SK-N-MC (cell line): Measurements from ENCODE around the gene TTLL3.
"Not testable (repeated sequence)": the region's sequence is repeated elsewhere in the genome, so short reads cannot be mapped to it uniquely, and the experiment has no call there.

ENCODE experiments used
- DNase-seq: peaks from one replicate; pipeline ENCODE4 v3.0.0-alpha.2; 2011; ENCODE audit warnings: low read depth, low spot score
- H3K27ac ChIP-seq: fragments of 200-600 bp; sonication (generic); 2 replicates; pipeline ENCODE4 v1.5.1; 2016; ENCODE audit warnings: mixed run types
- H3K36me3 ChIP-seq: fragments of 200-600 bp; sonication (generic); 2 replicates; pipeline ENCODE4 v1.6.1; 2017; ENCODE audit warnings: antibody characterized with exemption, low read length, mixed read lengths; ENCODE audit not compliant: insufficient read depth
- H3K4me3 ChIP-seq: fragments of 200-600 bp; sonication (generic); 2 replicates; pipeline ENCODE4 v1.5.1; 2016
- H3K9ac ChIP-seq: fragments of 200-600 bp; sonication (generic); 2 replicates; pipeline ENCODE4 v1.8.0; 2017; ENCODE audit warnings: mixed run types, mixed read lengths; ENCODE audit not compliant: insufficient read length
- H3K9me3 ChIP-seq: fragments of 200-600 bp; sonication (generic); 2 replicates; pipeline ENCODE4 v1.6.1; 2017; ENCODE audit warnings: low read depth, mild to moderate bottlenecking, antibody characterized with exemption, low read length, moderate library complexity, mixed read lengths
- EZH2 ChIP-seq: fragments of 200-600 bp; sonication (generic); IDR thresholded peaks from one replicate; pipeline ENCODE4 v1.6.1; 2017; ENCODE audit warnings: antibody characterized with exemption
- FOXP2 ChIP-seq: optimal IDR thresholded peaks from 2 replicates; pipeline ENCODE3; 2011; ENCODE audit warnings: mild to moderate bottlenecking, moderate library complexity; ENCODE audit not compliant: insufficient read depth; ENCODE audit errors: extremely low read length, control extremely low read depth
- POLR2AphosphoS5 ChIP-seq: IDR thresholded peaks from 2 replicates; pipeline ENCODE4 v1.6.1; 2012; ENCODE audit warnings: mild to moderate bottlenecking, low read depth, low read length, borderline replicate concordance

Gene TTLL3

GRCh38 chr3:9864200-9864927 is 54.3 kb downstream of the TTLL3 start:
- no peaks in the 10 kb centered on the region for H3K9me3 ChIP-seq
- H3K36me3 ChIP-seq: no peaks in the 10 kb centered on the region
- TF ChIP-seq POLR2AphosphoS5: no peak
- TF ChIP-seq FOXP2: no peak
- TF ChIP-seq EZH2: no peak
- no peak for DNase-seq
- H3K9ac ChIP-seq: no peak overlapping the region
- H3K4me3 ChIP-seq: no peak overlapping the region
- H3K27ac ChIP-seq: no peak overlapping the region

GRCh38 chr3:9865125-9865637 is 55.1 kb downstream of the TTLL3 start:
- not testable (repeated sequence) for H3K36me3 ChIP-seq, H3K9ac ChIP-seq, DNase-seq, H3K27ac ChIP-seq, H3K9me3 ChIP-seq, H3K4me3 ChIP-seq

DNA sequence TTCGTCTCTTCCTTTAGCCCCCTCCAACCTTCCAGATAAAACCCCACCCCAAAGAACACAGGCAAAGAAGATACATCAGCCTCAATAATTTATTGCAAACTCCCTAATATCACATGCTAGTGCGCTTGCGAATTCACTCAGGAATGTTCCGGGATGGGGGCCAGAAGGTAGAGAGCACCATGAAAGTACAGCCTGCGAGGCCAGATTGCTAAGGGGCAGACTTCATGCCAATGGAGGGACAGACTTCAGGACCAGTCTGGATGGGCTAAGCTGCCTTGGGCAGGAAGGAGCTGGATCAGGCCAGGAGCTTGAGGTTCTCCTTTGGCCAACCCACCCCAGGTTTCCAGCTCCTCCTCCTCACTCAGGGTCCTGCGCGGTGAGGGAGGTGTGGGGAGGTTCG is 56.6 kb downstream of the TTLL3 start:
- H3K9me3 ChIP-seq: no peaks in the 10 kb centered on the region
- H3K27ac ChIP-seq: no peak overlapping the region
- no peak for DNase-seq
- no peaks in the 10 kb centered on the region for H3K36me3 ChIP-seq
- H3K9ac ChIP-seq: no peak overlapping the region
- H3K4me3 ChIP-seq: no peak overlapping the region
- no peak for TF ChIP-seq FOXP2
- TF ChIP-seq POLR2AphosphoS5: no peak
- TF ChIP-seq EZH2: no peak

- TF ChIP-seq FOXP2: no peak
- no peak for TF ChIP-seq EZH2
- no peak for TF ChIP-seq POLR2AphosphoS5
- H3K9ac ChIP-seq: no peak overlapping the region
- H3K27ac ChIP-seq: no peak overlapping the region
- H3K9me3 ChIP-seq: no peaks in the 10 kb centered on the region
- no peaks in the 10 kb centered on the region for H3K36me3 ChIP-seq
- no peak for DNase-seq
- H3K4me3 ChIP-seq: no peak overlapping the region
Observed at GRCh38 chr3:9867106-9867505, 57.0 kb downstream of the TTLL3 start.

DNA sequence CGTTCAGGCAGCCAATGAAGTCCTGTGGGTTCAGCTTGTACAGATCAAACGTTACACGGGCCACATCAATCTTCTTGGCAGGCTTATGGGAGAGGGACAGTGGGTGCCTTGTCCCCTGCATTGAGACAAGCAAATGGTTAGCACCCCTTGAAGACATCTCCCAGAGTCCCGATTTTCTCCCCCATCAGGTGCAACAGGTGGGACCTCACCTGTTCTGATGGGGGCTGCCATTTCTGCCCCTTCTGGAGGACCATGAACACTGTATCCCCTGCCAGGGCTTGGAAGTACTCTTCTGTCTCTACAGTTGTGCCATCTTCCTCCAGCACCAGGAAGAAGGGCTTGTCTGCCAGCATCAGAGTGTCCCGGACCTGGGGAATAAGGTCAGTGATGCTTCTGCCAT is 59.9 kb downstream of the TTLL3 start:
- DNase-seq: no peak
- H3K4me3 ChIP-seq: no peak overlapping the region
- no peak overlapping the region for H3K27ac ChIP-seq
- no peak overlapping the region for H3K9ac ChIP-seq
- no peaks in the 10 kb centered on the region for H3K9me3 ChIP-seq
- H3K36me3 ChIP-seq: no peaks in the 10 kb centered on the region
- TF ChIP-seq POLR2AphosphoS5 (no peak), FOXP2 (no peak), EZH2 (no peak)

GRCh38 chr3:9870978-9871377 is 60.9 kb downstream of the TTLL3 start:
- no peaks in the 10 kb centered on the region for H3K9me3 ChIP-seq
- H3K4me3 ChIP-seq: no peak overlapping the region
- TF ChIP-seq EZH2: no peak
- no peak for DNase-seq
- H3K9ac ChIP-seq: no peak overlapping the region
- no peak overlapping the region; the same call in 1 of the 2 replicates for H3K27ac ChIP-seq
- H3K36me3 ChIP-seq: no peaks in the 10 kb centered on the region

DNA sequence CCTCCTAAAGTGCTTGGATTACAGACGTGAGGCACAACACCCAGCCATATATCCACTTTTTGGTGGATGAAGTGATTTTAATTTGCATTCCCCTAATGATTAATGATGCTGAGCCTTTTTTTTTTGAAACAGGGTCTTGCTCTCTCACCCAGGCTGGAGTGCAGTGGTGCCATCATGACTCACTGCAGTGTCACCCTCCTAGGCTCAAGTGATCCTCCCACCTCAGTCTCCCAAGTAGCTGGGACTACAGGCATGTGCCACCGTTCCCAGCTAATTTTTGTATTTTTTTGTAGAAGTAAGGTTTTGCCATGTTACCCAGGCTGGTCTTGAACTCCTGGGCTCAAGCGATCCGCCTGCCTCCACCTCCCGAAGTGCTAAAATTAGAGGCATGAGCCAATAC is 62.0 kb downstream of the TTLL3 start:
- H3K9ac ChIP-seq, H3K27ac ChIP-seq, H3K9me3 ChIP-seq, H3K36me3 ChIP-seq, DNase-seq, H3K4me3 ChIP-seq: not testable (repeated sequence)

DNA sequence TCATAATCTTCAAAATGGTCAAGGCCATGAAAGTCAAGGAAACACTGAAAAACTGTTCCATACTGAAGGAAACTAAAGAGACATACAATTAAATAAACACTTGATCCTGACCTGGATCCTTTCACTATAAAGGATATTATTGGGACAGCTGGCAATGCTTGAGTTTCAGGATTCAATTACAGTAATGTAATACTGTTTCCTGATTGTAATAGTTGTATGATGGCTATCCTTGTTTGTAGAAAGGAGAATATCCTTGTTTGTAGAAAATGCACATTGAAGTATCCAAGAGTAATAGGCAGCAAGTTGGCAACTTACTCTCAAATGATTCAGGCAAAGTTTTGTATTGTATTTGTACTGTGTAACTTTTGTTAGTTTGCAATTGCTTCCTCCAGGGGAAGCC is 65.4 kb downstream of the TTLL3 start:
- Histone ChIP-seq H3K9me3 (no peaks in the 10 kb centered on the region), H3K27ac (no peak overlapping the region), H3K9ac (no peak overlapping the region), H3K4me3 (no peak overlapping the region), H3K36me3 (no peaks in the 10 kb centered on the region)
- TF ChIP-seq POLR2AphosphoS5 (no peak), FOXP2 (no peak), EZH2 (no peak)
- DNase-seq: no peak

- H3K9ac ChIP-seq, DNase-seq: not testable (repeated sequence)
Observed at GRCh38 chr3:9876255-9876654, 66.2 kb downstream of the TTLL3 start.

More at GRCh38 chr3:9876255-9876654, 66.2 kb downstream of the TTLL3 start:
- not testable (repeated sequence) for H3K36me3 ChIP-seq, H3K4me3 ChIP-seq, H3K9me3 ChIP-seq, H3K27ac ChIP-seq
